ENCODE results near the gene NOXO1. TPM values are rescaled to one million over a fixed set of nuclear protein-coding genes. Genes with fewer than 3 reads are reported as not detected.

Gene NOXO1
- total and polyA plus RNA-seq, 9 of the 15 experiments (the other 6 are each of a cell fraction or from before 2014, with no cell fraction given), result not detected

GRCh38 chr16:1971796-1972489 is 9.3 kb downstream of the NOXO1 start, which contains the start of gene TBL3 (continued):
- TF ChIP-seq, protein P1, sequence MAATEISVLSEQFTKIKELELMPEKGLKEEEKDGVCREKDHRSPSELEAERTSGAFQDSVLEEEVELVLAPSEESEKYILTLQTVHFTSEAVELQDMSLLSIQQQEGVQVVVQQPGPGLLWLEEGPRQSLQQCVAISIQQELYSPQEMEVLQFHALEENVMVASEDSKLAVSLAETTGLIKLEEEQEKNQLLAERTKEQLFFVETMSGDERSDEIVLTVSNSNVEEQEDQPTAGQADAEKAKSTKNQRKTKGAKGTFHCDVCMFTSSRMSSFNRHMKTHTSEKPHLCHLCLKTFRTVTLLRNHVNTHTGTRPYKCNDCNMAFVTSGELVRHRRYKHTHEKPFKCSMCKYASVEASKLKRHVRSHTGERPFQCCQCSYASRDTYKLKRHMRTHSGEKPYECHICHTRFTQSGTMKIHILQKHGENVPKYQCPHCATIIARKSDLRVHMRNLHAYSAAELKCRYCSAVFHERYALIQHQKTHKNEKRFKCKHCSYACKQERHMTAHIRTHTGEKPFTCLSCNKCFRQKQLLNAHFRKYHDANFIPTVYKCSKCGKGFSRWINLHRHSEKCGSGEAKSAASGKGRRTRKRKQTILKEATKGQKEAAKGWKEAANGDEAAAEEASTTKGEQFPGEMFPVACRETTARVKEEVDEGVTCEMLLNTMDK (IDR thresholded peaks at IDR 0.05; ENCODE audit: borderline replicate concordance, insufficient read depth, low read depth, low read length, poor library complexity, severe bottlenecking), result peak; percentile 12
- no peak for TF ChIP-seq ZC3H4 (CRISPR knock-in tag; IDR thresholded peaks at IDR 0.05; ENCODE audit: borderline replicate concordance)
- no peak for TF ChIP-seq ZNF174 (CRISPR knock-in tag; IDR thresholded peaks at IDR 0.05)
- TF ChIP-seq FOXP4 (CRISPR knock-in tag; IDR thresholded peaks at IDR 0.05; ENCODE audit: borderline replicate concordance), result no peak; the same call in 1 of the 2 replicates
- TF ChIP-seq ZNF589 (CRISPR knock-in tag; IDR thresholded peaks at IDR 0.05; ENCODE audit: low read depth), result no peak; the same call in 1 of the 2 replicates
- TF ChIP-seq ZNF3 (CRISPR knock-in tag; IDR thresholded peaks at IDR 0.05), result no peak
- peak; percentile 77; the same call in 1 of the 2 replicates for TF ChIP-seq DMBX1 (CRISPR knock-in tag; IDR thresholded peaks at IDR 0.05; ENCODE audit: borderline replicate concordance)
- TF ChIP-seq, protein P2, sequence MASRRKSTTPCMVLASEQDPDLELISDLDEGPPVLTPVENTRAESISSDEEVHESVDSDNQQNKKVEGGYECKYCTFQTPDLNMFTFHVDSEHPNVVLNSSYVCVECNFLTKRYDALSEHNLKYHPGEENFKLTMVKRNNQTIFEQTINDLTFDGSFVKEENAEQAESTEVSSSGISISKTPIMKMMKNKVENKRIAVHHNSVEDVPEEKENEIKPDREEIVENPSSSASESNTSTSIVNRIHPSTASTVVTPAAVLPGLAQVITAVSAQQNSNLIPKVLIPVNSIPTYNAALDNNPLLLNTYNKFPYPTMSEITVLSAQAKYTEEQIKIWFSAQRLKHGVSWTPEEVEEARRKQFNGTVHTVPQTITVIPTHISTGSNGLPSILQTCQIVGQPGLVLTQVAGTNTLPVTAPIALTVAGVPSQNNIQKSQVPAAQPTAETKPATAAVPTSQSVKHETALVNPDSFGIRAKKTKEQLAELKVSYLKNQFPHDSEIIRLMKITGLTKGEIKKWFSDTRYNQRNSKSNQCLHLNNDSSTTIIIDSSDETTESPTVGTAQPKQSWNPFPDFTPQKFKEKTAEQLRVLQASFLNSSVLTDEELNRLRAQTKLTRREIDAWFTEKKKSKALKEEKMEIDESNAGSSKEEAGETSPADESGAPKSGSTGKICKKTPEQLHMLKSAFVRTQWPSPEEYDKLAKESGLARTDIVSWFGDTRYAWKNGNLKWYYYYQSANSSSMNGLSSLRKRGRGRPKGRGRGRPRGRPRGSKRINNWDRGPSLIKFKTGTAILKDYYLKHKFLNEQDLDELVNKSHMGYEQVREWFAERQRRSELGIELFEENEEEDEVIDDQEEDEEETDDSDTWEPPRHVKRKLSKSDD (conservative IDR thresholded peaks at IDR 0.05; ENCODE audit: low read length), result peak; percentile 96
- peak; percentile 100 for TF ChIP-seq CREM (IDR thresholded peaks at IDR 0.05; ENCODE audit: low read depth)
- no peak for TF ChIP-seq ZFP30 (CRISPR knock-in tag; IDR thresholded peaks at IDR 0.05; ENCODE audit: borderline replicate concordance)
- TF ChIP-seq SP2 (IDR thresholded peaks at IDR 0.05; ENCODE audit: extremely low read depth, low read depth, low read length, poor library complexity, severe bottlenecking), result no peak
- TF ChIP-seq, protein P3, sequence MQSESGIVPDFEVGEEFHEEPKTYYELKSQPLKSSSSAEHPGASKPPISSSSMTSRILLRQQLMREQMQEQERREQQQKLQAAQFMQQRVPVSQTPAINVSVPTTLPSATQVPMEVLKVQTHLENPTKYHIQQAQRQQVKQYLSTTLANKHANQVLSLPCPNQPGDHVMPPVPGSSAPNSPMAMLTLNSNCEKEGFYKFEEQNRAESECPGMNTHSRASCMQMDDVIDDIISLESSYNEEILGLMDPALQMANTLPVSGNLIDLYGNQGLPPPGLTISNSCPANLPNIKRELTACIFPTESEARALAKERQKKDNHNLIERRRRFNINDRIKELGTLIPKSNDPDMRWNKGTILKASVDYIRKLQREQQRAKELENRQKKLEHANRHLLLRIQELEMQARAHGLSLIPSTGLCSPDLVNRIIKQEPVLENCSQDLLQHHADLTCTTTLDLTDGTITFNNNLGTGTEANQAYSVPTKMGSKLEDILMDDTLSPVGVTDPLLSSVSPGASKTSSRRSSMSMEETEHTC (IDR thresholded peaks at IDR 0.05), result no peak
- TF ChIP-seq POLR3A (IDR thresholded peaks at IDR 0.05; ENCODE audit: borderline replicate concordance, extremely low read depth, insufficient read depth, insufficient read length), result no peak
- TF ChIP-seq TCF7 (IDR thresholded peaks at IDR 0.05; ENCODE audit: borderline replicate concordance), result peak; percentile 67; the same call in 1 of the 2 replicates
- TF ChIP-seq ZBTB34 (CRISPR knock-in tag; IDR thresholded peaks at IDR 0.05), result no peak

All from K562 (cell line).